HG03575 (cell line): ENCODE measurements around the gene ACER3.
"Not testable (repeated sequence)": the region's sequence is repeated elsewhere in the genome, so short reads cannot be mapped to it uniquely, and the experiment has no call there.

ENCODE experiments used
- ATAC-seq: cut with Tn5 transposase; IDR thresholded peaks from one replicate; pipeline ENCODE4 v1.9.1; 2021; ENCODE audit not compliant: unreplicated experiment, insufficient number of reproducible peaks, low FRiP score; ENCODE audit errors: extremely low read depth

Gene ACER3

GRCh38 chr11:76859708-76860227 is 950 bp upstream of the ACER3 start:
- ATAC-seq: no peak

- ATAC-seq: no peak
Observed at GRCh38 chr11:76861490-76861953, 804 bp downstream of the ACER3 start.

- ATAC-seq: not testable (repeated sequence)
Observed at GRCh38 chr11:76862794-76863193, 2.1 kb downstream of the ACER3 start.

GRCh38 chr11:76863196-76863777 is 2.6 kb downstream of the ACER3 start:
- no peak for ATAC-seq

- ATAC-seq: no peak
Observed at GRCh38 chr11:76872959-76873827, 12.5 kb downstream of the ACER3 start.

GRCh38 chr11:76878014-76878413 is 17.3 kb downstream of the ACER3 start:
- ATAC-seq: no peak

- no peak for ATAC-seq
Observed at GRCh38 chr11:76880314-76880713, 19.6 kb downstream of the ACER3 start.

GRCh38 chr11:76880956-76881355 is 20.2 kb downstream of the ACER3 start:
- no peak for ATAC-seq

GRCh38 chr11:76885390-76886097 is 24.8 kb downstream of the ACER3 start:
- ATAC-seq: no peak

GRCh38 chr11:76888989-76889388 is 28.3 kb downstream of the ACER3 start:
- no peak for ATAC-seq

- ATAC-seq: no peak
Observed at GRCh38 chr11:76889411-76889975, 28.8 kb downstream of the ACER3 start.

GRCh38 chr11:76890329-76890728 is 29.6 kb downstream of the ACER3 start:
- no peak for ATAC-seq

GRCh38 chr11:76891285-76891684 is 30.6 kb downstream of the ACER3 start:
- ATAC-seq: no peak

GRCh38 chr11:76891793-76892192 is 31.1 kb downstream of the ACER3 start:
- no peak for ATAC-seq

- no peak for ATAC-seq
Observed at GRCh38 chr11:76892306-76892705, 31.6 kb downstream of the ACER3 start.

GRCh38 chr11:76897233-76897632 is 36.5 kb downstream of the ACER3 start:
- ATAC-seq: no peak

GRCh38 chr11:76901144-76901543 is 40.4 kb downstream of the ACER3 start:
- ATAC-seq: no peak

- ATAC-seq: not testable (repeated sequence)
Observed at GRCh38 chr11:76901622-76902021, 40.9 kb downstream of the ACER3 start.
